HEK293 (cell line): ENCODE results near the gene DNAH7.

Source experiments
- CTCF ChIA-PET: fragments of 350-600 bp; formaldehyde crosslinking; extraction: SDS; loops from one replicate; lab custom pipeline; 2021; ENCODE audit warnings: antibody characterized with exemption; lab: Yijun Ruan, JAX
- POLR2A ChIA-PET: fragments of 300-600 bp; formaldehyde crosslinking; extraction: SDS; loops from one replicate; lab custom pipeline; 2020; ENCODE audit warnings: antibody characterized with exemption, inconsistent platforms; lab: Yijun Ruan, JAX
- H3K27ac ChIP-seq: fragments of 200-500 bp; sonication (Bioruptor generic); 2 replicates; pipeline ENCODE4 v1.5.1; 2014; ENCODE audit warnings: low read depth, low read length, control low read depth, inconsistent platforms; ENCODE audit errors: extremely low read depth
- H3K36me3 ChIP-seq, 2 experiments: fragments of 200-500 bp in 1 of 2; sonication (Bioruptor generic) in 1 of 2; 1 replicate in 1 of 2; 2 replicates in 1 of 2; pipeline ENCODE4 v1.5.1; 2014 to 2017; ENCODE audit warnings: inconsistent platforms in 2 of 2, low read length in 2 of 2; ENCODE audit not compliant: control insufficient read depth in 2 of 2, insufficient read depth in 1 of 2
- H3K4me1 ChIP-seq: fragments of 200-500 bp; sonication (Bioruptor generic); 2 replicates; pipeline ENCODE4 v1.5.1; 2014; ENCODE audit warnings: mild to moderate bottlenecking, low read length, inconsistent platforms; ENCODE audit not compliant: control insufficient read depth, insufficient read depth
- H3K4me3 ChIP-seq: 2 replicates; pipeline ENCODE4 v1.5.1; 2011; ENCODE audit warnings: low read depth, mild to moderate bottlenecking, control low read depth, low read length, moderate library complexity
- H3K9me3 ChIP-seq: fragments of 200-500 bp; sonication (Bioruptor generic); 2 replicates; pipeline ENCODE4 v1.5.1; 2014; ENCODE audit warnings: low read depth, low read length, inconsistent platforms; ENCODE audit not compliant: control insufficient read depth, insufficient read depth
- BCL11B ChIP-seq: fragments of 450-650 bp; formaldehyde crosslinking; IDR thresholded peaks from 2 replicates; pipeline ENCODE4 v1.5.1; 2016; ENCODE audit warnings: low read depth, missing biosample characterization, missing genetic modification characterization
- GLIS1 ChIP-seq: fragments of 450-650 bp; formaldehyde crosslinking; IDR thresholded peaks from 2 replicates; pipeline ENCODE4 v1.5.1; 2016; ENCODE audit warnings: missing biosample characterization, missing genetic modification characterization
- HOXC10 ChIP-seq: sonication (generic); formaldehyde crosslinking; IDR thresholded peaks from 2 replicates; pipeline ENCODE4 v1.8.1; 2023; ENCODE audit warnings: mild to moderate bottlenecking, missing genetic modification reagents
- PRDM10 ChIP-seq: fragments of 450-650 bp; formaldehyde crosslinking; IDR thresholded peaks from 2 replicates; pipeline ENCODE4 v1.5.1; 2016; ENCODE audit warnings: missing biosample characterization, missing genetic modification characterization
- PRDM6 ChIP-seq: fragments of 450-650 bp; formaldehyde crosslinking; IDR thresholded peaks from 2 replicates; pipeline ENCODE4 v1.5.1; 2017; ENCODE audit warnings: missing biosample characterization, missing genetic modification characterization
- SALL2 ChIP-seq: fragments of 450-650 bp; formaldehyde crosslinking; IDR thresholded peaks from 2 replicates; pipeline ENCODE4 v1.5.0; 2017; ENCODE audit warnings: missing biosample characterization, mild to moderate bottlenecking, missing genetic modification characterization, borderline replicate concordance
- ZFP69B ChIP-seq: fragments of 450-650 bp; formaldehyde crosslinking; IDR thresholded peaks from 2 replicates; pipeline ENCODE4 v1.5.1; 2016; ENCODE audit warnings: missing biosample characterization, missing genetic modification characterization
- ZNF155 ChIP-seq: fragments of 450-650 bp; formaldehyde crosslinking; IDR thresholded peaks from 2 replicates; pipeline ENCODE4 v1.5.1; 2016; ENCODE audit warnings: missing biosample characterization, missing genetic modification characterization
- ZNF157 ChIP-seq: fragments of 450-650 bp; formaldehyde crosslinking; IDR thresholded peaks from 2 replicates; pipeline ENCODE4 v1.5.1; 2016; ENCODE audit warnings: missing biosample characterization, missing genetic modification characterization
- ZNF37A ChIP-seq: fragments of 450-650 bp; IDR thresholded peaks from 2 replicates; pipeline ENCODE4 v1.5.1; 2018; ENCODE audit warnings: missing biosample characterization, missing genetic modification characterization
- ZNF426 ChIP-seq: fragments of 450-650 bp; formaldehyde crosslinking; IDR thresholded peaks from 2 replicates; pipeline ENCODE4 v1.5.1; 2017; ENCODE audit warnings: missing biosample characterization, missing genetic modification characterization, mild to moderate bottlenecking, inconsistent platforms, moderate library complexity
- ZNF514 ChIP-seq: fragments of 450-650 bp; formaldehyde crosslinking; IDR thresholded peaks from 2 replicates; pipeline ENCODE4 v1.5.1; 2016; ENCODE audit warnings: missing biosample characterization, missing genetic modification characterization
- ZNF530 ChIP-seq: fragments of 450-650 bp; formaldehyde crosslinking; IDR thresholded peaks from 2 replicates; pipeline ENCODE4 v1.5.1; 2016; ENCODE audit warnings: low read depth, missing biosample characterization, missing genetic modification characterization
- ZNF626 ChIP-seq: fragments of 450-650 bp; sonication (Bioruptor Pico); formaldehyde crosslinking; IDR thresholded peaks from 2 replicates; pipeline ENCODE4 v1.5.1; 2018; ENCODE audit warnings: missing biosample characterization, missing genetic modification characterization, inconsistent platforms
- ZNF645 ChIP-seq: fragments of 450-650 bp; formaldehyde crosslinking; IDR thresholded peaks from 2 replicates; pipeline ENCODE4; 2016; ENCODE audit warnings: missing biosample characterization, missing genetic modification characterization
- ZNF660 ChIP-seq: fragments of 450-650 bp; IDR thresholded peaks from 2 replicates; pipeline ENCODE4 v1.5.1; 2018; ENCODE audit warnings: missing biosample characterization, mild to moderate bottlenecking, missing genetic modification characterization
- ZNF664 ChIP-seq: fragments of 450-650 bp; formaldehyde crosslinking; IDR thresholded peaks from 2 replicates; pipeline ENCODE4 v1.5.1; 2016; ENCODE audit warnings: missing biosample characterization, missing genetic modification characterization
- ZNF670 ChIP-seq: fragments of 450-650 bp; formaldehyde crosslinking; IDR thresholded peaks from 2 replicates; pipeline ENCODE4 v1.5.1; 2016; ENCODE audit warnings: missing biosample characterization, missing genetic modification characterization, low read depth
- TF ChIP-seq, protein P1 (sequence below): fragments of 450-650 bp; formaldehyde crosslinking; IDR thresholded peaks from 2 replicates; pipeline ENCODE4 v1.5.1; 2016; ENCODE audit warnings: missing biosample characterization, missing genetic modification characterization
- TF ChIP-seq, protein P2 (sequence below): fragments of 450-650 bp; formaldehyde crosslinking; IDR thresholded peaks from 2 replicates; pipeline ENCODE4 v1.5.1; 2016; ENCODE audit warnings: missing biosample characterization, missing genetic modification characterization
- TF ChIP-seq, protein P3 (sequence below): fragments of 450-650 bp; formaldehyde crosslinking; IDR thresholded peaks from 2 replicates; pipeline ENCODE4 v1.5.1; 2016; ENCODE audit warnings: missing biosample characterization, missing genetic modification characterization

The DNAH7 gene

GRCh38 chr2:196041786-196042185 is 26.9 kb downstream of the DNAH7 start (continued):
- no peak for TF ChIP-seq ZNF670 (tag by site-specific recombination)
- TF ChIP-seq, protein P1, sequence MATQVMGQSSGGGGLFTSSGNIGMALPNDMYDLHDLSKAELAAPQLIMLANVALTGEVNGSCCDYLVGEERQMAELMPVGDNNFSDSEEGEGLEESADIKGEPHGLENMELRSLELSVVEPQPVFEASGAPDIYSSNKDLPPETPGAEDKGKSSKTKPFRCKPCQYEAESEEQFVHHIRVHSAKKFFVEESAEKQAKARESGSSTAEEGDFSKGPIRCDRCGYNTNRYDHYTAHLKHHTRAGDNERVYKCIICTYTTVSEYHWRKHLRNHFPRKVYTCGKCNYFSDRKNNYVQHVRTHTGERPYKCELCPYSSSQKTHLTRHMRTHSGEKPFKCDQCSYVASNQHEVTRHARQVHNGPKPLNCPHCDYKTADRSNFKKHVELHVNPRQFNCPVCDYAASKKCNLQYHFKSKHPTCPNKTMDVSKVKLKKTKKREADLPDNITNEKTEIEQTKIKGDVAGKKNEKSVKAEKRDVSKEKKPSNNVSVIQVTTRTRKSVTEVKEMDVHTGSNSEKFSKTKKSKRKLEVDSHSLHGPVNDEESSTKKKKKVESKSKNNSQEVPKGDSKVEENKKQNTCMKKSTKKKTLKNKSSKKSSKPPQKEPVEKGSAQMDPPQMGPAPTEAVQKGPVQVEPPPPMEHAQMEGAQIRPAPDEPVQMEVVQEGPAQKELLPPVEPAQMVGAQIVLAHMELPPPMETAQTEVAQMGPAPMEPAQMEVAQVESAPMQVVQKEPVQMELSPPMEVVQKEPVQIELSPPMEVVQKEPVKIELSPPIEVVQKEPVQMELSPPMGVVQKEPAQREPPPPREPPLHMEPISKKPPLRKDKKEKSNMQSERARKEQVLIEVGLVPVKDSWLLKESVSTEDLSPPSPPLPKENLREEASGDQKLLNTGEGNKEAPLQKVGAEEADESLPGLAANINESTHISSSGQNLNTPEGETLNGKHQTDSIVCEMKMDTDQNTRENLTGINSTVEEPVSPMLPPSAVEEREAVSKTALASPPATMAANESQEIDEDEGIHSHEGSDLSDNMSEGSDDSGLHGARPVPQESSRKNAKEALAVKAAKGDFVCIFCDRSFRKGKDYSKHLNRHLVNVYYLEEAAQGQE, result no peak
- no peak for TF ChIP-seq ZNF157 (tag by site-specific recombination)
- no peak for TF ChIP-seq ZNF514 (tag by site-specific recombination)
- TF ChIP-seq ZNF426 (tag by site-specific recombination), result no peak
- no peak for TF ChIP-seq HOXC10 (CRISPR knock-in tag)
- TF ChIP-seq ZNF37A (tag by site-specific recombination), result no peak
- no peak for TF ChIP-seq PRDM10 (tag by site-specific recombination)
- no peak for TF ChIP-seq ZNF626 (tag by site-specific recombination)
- TF ChIP-seq, protein P2, sequence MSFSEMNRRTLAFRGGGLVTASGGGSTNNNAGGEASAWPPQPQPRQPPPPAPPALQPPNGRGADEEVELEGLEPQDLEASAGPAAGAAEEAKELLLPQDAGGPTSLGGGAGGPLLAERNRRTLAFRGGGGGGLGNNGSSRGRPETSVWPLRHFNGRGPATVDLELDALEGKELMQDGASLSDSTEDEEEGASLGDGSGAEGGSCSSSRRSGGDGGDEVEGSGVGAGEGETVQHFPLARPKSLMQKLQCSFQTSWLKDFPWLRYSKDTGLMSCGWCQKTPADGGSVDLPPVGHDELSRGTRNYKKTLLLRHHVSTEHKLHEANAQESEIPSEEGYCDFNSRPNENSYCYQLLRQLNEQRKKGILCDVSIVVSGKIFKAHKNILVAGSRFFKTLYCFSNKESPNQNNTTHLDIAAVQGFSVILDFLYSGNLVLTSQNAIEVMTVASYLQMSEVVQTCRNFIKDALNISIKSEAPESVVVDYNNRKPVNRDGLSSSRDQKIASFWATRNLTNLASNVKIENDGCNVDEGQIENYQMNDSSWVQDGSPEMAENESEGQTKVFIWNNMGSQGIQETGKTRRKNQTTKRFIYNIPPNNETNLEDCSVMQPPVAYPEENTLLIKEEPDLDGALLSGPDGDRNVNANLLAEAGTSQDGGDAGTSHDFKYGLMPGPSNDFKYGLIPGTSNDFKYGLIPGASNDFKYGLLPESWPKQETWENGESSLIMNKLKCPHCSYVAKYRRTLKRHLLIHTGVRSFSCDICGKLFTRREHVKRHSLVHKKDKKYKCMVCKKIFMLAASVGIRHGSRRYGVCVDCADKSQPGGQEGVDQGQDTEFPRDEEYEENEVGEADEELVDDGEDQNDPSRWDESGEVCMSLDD (tag by site-specific recombination), result no peak

- Histone ChIP-seq H3K4me1 (no peaks in the 10 kb centered on the region), H3K27ac (no peak overlapping the region), H3K36me3 (no peaks in the 10 kb centered on the region), H3K9me3 (no peaks in the 10 kb centered on the region), H3K4me3 (no peak overlapping the region)
- POLR2A ChIA-PET, result no interaction called here
- no peak for TF ChIP-seq BCL11B (tag by site-specific recombination)
- no peak for TF ChIP-seq ZFP69B (tag by site-specific recombination)
- TF ChIP-seq PRDM6 (tag by site-specific recombination), result no peak
- no peak for TF ChIP-seq SALL2 (tag by site-specific recombination)
- TF ChIP-seq, protein P3, sequence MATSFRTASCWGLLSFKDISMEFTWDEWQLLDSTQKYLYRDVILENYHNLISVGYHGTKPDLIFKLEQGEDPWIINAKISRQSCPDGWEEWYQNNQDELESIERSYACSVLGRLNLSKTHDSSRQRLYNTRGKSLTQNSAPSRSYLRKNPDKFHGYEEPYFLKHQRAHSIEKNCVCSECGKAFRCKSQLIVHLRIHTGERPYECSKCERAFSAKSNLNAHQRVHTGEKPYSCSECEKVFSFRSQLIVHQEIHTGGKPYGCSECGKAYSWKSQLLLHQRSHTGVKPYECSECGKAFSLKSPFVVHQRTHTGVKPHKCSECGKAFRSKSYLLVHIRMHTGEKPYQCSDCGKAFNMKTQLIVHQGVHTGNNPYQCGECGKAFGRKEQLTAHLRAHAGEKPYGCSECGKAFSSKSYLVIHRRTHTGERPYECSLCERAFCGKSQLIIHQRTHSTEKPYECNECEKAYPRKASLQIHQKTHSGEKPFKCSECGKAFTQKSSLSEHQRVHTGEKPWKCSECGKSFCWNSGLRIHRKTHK (tag by site-specific recombination), result no peak
- TF ChIP-seq ZNF664, result no peak
- no peak for TF ChIP-seq ZNF530 (tag by site-specific recombination)
- TF ChIP-seq GLIS1 (tag by site-specific recombination), result no peak
- no peak for TF ChIP-seq ZNF645 (tag by site-specific recombination)
- TF ChIP-seq ZNF660 (tag by site-specific recombination), result no peak
- TF ChIP-seq ZNF155 (tag by site-specific recombination), result no peak
- CTCF ChIA-PET, result no interaction called here
These were observed 28.4 kb downstream of the DNAH7 start for GRCh38 chr2:196040218-196040617.
